ENCODE data around the gene MFSD11. TPM values are rescaled to one million over a fixed set of nuclear protein-coding genes. Genes with fewer than 3 reads are reported as not detected.
"Not testable (repeated sequence)": the region's sequence is repeated elsewhere in the genome, so short reads cannot be mapped to it uniquely, and the experiment has no call there.

MFSD11 gene
- polyA plus RNA-seq, 1 donor from 2014 or later = 36.1 TPM

DNA sequence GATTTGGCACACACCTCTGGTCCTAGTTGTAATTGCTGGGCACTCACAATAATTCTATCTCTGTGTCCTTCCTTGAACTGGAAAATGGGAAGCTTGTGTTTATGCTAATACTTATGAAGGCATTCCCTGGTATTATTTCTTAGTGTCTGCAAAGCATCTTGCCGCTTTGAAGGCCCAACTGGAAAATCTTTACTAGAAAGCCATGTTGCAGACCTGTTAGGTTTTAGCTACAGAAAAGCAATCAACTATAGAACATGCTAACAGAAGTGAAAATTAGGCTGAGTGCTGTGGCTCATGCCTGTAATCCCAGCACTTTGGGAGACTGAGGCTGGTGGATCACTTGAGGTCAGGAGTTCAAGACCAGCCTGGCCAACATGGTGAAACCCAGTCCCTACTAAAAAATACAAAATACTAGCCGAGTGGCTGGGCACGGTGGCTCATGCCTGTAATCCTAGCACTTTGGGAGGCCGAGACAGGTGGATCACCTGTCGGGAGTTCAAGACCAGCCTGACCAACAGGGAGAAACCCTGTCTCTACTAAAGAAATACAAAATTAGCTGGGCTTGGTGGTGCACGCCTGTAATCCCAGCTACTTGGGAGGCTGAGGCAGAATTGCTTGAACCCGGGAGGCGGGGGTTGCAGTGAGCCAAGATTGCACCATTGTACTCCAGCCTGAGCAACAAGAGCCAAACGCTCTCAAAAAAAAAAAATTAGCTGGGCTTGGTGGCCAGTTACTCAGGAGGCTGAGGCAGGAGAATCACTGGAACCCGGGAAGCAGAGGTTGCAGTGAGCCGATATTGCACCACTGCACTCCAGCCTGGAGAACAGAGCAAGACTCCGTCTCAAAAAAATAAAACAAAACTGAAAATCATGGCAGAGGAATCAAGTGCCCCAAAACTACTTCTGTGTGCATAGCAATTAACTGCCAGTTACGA is 5.9 kb upstream of the MFSD11 start:
- not testable (repeated sequence) for H3K9me2 ChIP-seq (ENCODE audit: insufficient read depth, low read length); H2AFZ ChIP-seq (ENCODE audit: low read depth, low read length); H3K36me3 ChIP-seq (ENCODE audit: insufficient read depth, low read length); H3K9ac ChIP-seq (ENCODE audit: low read length); H3K27me3 ChIP-seq (ENCODE audit: insufficient read depth, low read depth, low read length); H3K4me2 ChIP-seq (ENCODE audit: low read length); H3K27ac ChIP-seq (ENCODE audit: low read length); H3K9me3 ChIP-seq (ENCODE audit: low read length); H4K20me1 ChIP-seq (ENCODE audit: insufficient read depth); H3K4me3 ChIP-seq (ENCODE audit: low read length); H3F3A ChIP-seq (ENCODE audit: insufficient read depth, low read length, poor library complexity, severe bottlenecking)
- H3K79me2 ChIP-seq (replicated peaks; ENCODE audit: insufficient read depth, low read length) = peaks cover 47% of the 10 kb centered on the region

DNA sequence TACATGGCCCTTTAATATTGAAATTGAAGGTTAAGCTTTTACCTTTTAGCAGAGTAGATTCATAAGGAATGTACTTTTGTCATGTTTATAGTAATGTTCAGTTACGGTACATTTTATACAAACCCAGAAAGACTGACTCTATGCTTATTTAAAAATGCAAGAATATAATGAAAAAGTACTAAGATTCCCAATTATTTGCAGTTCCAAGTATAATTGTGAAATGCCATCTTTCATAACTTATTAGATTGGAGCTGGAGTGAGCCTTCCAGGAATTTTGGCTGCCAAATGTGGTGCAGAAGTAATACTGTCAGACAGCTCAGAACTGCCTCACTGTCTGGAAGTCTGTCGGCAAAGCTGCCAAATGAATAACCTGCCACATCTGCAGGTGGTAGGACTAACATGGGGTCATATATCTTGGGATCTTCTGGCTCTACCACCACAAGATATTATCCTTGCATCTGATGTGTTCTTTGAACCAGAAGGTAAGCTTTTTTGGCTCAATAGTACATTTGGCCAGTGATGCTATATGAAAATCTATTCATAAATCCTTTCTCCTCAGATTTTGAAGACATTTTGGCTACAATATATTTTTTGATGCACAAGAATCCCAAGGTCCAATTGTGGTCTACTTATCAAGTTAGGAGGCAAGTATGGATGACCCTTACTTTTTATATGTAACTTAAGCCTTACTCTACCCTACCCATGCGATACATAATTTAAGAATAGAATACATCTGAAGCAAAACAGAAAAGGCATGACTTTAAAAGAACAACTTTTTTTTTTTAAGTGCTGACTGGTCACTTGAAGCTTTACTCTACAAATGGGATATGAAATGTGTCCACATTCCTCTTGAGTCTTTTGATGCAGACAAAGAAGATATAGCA is 4.9 kb upstream of the MFSD11 start:
- Histone ChIP-seq H3K4me3 (ENCODE audit: low read length) (peak overlapping the region; percentile 93), H3F3A (ENCODE audit: insufficient read depth, low read length, poor library complexity, severe bottlenecking) (peaks cover 2% of the 10 kb centered on the region), H3K9me3 (ENCODE audit: low read length) (no peaks in the 10 kb centered on the region), H2AFZ (ENCODE audit: low read depth, low read length) (no peak overlapping the region), H3K79me2 (replicated peaks; ENCODE audit: insufficient read depth, low read length) (peaks cover 39% of the 10 kb centered on the region), H3K27me3 (ENCODE audit: insufficient read depth, low read depth, low read length) (no peaks in the 10 kb centered on the region), H3K4me2 (ENCODE audit: low read length) (no peak overlapping the region), H3K9ac (ENCODE audit: low read length) (no peak overlapping the region), H3K36me3 (ENCODE audit: insufficient read depth, low read length) (no peaks in the 10 kb centered on the region), H4K20me1 (ENCODE audit: insufficient read depth) (peaks cover 7% of the 10 kb centered on the region), H3K9me2 (ENCODE audit: insufficient read depth, low read length) (no peaks in the 10 kb centered on the region), H3K27ac (ENCODE audit: low read length) (no peak overlapping the region)
- TF ChIP-seq SMC3 (conservative IDR thresholded peaks at IDR 0.05; ENCODE audit: poor library complexity) = no peak
- no peak for TF ChIP-seq TAF1 (IDR thresholded peaks at IDR 0.05; ENCODE audit: low read depth)
- TF ChIP-seq MXI1 (conservative IDR thresholded peaks at IDR 0.05; ENCODE audit: poor library complexity, severe bottlenecking) = no peak
- TF ChIP-seq, protein P1, sequence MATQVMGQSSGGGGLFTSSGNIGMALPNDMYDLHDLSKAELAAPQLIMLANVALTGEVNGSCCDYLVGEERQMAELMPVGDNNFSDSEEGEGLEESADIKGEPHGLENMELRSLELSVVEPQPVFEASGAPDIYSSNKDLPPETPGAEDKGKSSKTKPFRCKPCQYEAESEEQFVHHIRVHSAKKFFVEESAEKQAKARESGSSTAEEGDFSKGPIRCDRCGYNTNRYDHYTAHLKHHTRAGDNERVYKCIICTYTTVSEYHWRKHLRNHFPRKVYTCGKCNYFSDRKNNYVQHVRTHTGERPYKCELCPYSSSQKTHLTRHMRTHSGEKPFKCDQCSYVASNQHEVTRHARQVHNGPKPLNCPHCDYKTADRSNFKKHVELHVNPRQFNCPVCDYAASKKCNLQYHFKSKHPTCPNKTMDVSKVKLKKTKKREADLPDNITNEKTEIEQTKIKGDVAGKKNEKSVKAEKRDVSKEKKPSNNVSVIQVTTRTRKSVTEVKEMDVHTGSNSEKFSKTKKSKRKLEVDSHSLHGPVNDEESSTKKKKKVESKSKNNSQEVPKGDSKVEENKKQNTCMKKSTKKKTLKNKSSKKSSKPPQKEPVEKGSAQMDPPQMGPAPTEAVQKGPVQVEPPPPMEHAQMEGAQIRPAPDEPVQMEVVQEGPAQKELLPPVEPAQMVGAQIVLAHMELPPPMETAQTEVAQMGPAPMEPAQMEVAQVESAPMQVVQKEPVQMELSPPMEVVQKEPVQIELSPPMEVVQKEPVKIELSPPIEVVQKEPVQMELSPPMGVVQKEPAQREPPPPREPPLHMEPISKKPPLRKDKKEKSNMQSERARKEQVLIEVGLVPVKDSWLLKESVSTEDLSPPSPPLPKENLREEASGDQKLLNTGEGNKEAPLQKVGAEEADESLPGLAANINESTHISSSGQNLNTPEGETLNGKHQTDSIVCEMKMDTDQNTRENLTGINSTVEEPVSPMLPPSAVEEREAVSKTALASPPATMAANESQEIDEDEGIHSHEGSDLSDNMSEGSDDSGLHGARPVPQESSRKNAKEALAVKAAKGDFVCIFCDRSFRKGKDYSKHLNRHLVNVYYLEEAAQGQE (IDR thresholded peaks at IDR 0.05; ENCODE audit: borderline replicate concordance) = no peak
- no peak for TF ChIP-seq RAD21 (conservative IDR thresholded peaks at IDR 0.05)
- no peak for TF ChIP-seq POLR2AphosphoS5 (IDR thresholded peaks at IDR 0.05)
- TF ChIP-seq EZH2 (IDR thresholded peaks at IDR 0.05; ENCODE audit: borderline replicate concordance, insufficient read depth, low read length, poor library complexity, severe bottlenecking) = no peak
- no peak for TF ChIP-seq EP300 (conservative IDR thresholded peaks at IDR 0.05; ENCODE audit: poor library complexity, severe bottlenecking)
- TF ChIP-seq, protein P2, sequence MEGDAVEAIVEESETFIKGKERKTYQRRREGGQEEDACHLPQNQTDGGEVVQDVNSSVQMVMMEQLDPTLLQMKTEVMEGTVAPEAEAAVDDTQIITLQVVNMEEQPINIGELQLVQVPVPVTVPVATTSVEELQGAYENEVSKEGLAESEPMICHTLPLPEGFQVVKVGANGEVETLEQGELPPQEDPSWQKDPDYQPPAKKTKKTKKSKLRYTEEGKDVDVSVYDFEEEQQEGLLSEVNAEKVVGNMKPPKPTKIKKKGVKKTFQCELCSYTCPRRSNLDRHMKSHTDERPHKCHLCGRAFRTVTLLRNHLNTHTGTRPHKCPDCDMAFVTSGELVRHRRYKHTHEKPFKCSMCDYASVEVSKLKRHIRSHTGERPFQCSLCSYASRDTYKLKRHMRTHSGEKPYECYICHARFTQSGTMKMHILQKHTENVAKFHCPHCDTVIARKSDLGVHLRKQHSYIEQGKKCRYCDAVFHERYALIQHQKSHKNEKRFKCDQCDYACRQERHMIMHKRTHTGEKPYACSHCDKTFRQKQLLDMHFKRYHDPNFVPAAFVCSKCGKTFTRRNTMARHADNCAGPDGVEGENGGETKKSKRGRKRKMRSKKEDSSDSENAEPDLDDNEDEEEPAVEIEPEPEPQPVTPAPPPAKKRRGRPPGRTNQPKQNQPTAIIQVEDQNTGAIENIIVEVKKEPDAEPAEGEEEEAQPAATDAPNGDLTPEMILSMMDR (IDR thresholded peaks at IDR 0.05; ENCODE audit: poor library complexity, severe bottlenecking) = no peak

Data from neural cell (in vitro differentiated cells).